A549 (cell line): ENCODE measurements around the gene ARHGAP9.

ENCODE experiments used
- ESRRA ChIP-seq: fragments of 150-350 bp; IDR thresholded peaks from 2 replicates; pipeline ENCODE4 v1.6.1; 2014; ENCODE audit warnings: mild to moderate bottlenecking, low read length, borderline replicate concordance
- MAZ ChIP-seq: fragments of 150-350 bp; IDR thresholded peaks from 2 replicates; pipeline ENCODE4 v1.6.1; 2014; ENCODE audit warnings: antibody characterized with exemption, low read depth, low read length, borderline replicate concordance
- MYC ChIP-seq: IDR thresholded peaks from 2 replicates; pipeline ENCODE4 v1.6.1; 2012; ENCODE audit warnings: mild to moderate bottlenecking, inconsistent platforms, low read length, improper control_type of control experiment, borderline replicate concordance
- RNF2 ChIP-seq: fragments of 200-600 bp; sonication (generic); IDR thresholded peaks from 2 replicates; pipeline ENCODE4 v1.6.1; 2016; ENCODE audit warnings: low read depth, mild to moderate bottlenecking, antibody characterized with exemption, moderate library complexity, borderline replicate concordance
- TF ChIP-seq, protein P1 (sequence below): fragments of 150-350 bp; IDR thresholded peaks from 2 replicates; pipeline ENCODE4 v1.6.1; 2014; ENCODE audit warnings: low read depth, mild to moderate bottlenecking, low read length
- TF ChIP-seq, protein P2 (sequence below): IDR thresholded peaks from 2 replicates; pipeline ENCODE4 v1.6.1; 2012
- TF ChIP-seq, protein P3 (sequence below): fragments of 450-650 bp; IDR thresholded peaks from 2 replicates; pipeline ENCODE4 v1.6.1; 2014; ENCODE audit warnings: antibody characterized with exemption

DNA sequence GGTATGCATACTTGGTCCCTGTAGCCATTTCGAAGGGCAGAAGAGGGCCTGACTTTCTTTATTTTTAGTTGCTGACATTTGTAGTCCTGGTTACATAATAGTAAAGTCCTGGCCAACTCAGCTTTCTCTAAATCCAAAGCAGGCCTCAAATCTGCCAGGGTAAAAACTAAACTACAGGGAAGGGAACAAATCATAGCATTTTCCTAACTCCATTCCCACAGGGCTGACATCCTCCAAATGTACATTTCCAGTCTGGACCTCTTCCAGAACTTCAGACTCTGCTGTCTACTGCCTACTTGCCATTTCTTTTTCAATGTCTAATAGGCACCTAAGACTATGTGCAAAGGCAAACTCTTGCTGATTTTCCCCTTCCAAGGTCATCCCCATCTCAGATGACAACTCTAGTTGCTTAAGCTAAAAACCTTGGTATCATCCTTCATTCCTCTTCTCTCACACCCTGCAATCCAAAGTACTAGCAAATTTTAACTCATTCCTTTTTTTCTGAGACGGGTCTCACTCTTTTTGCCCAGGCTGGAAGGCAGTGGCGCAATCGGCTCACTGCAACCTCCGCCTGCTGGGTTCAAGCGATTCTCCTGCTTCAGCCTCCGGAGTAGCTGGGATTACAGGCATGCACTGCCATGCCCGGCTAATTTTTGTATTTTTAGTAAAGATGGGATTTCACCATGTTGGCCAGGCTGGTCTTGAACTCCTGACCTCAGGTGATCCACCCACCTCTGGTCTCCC is 38.7 kb upstream of the ARHGAP9 start:
- TF ChIP-seq ESRRA (no peak), MYC (no peak), MAZ (no peak), RNF2 (no peak)
- TF ChIP-seq, protein P1, sequence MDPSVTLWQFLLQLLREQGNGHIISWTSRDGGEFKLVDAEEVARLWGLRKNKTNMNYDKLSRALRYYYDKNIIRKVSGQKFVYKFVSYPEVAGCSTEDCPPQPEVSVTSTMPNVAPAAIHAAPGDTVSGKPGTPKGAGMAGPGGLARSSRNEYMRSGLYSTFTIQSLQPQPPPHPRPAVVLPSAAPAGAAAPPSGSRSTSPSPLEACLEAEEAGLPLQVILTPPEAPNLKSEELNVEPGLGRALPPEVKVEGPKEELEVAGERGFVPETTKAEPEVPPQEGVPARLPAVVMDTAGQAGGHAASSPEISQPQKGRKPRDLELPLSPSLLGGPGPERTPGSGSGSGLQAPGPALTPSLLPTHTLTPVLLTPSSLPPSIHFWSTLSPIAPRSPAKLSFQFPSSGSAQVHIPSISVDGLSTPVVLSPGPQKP: no peak
- TF ChIP-seq, protein P2, sequence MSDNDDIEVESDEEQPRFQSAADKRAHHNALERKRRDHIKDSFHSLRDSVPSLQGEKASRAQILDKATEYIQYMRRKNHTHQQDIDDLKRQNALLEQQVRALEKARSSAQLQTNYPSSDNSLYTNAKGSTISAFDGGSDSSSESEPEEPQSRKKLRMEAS: no peak
- TF ChIP-seq, protein P3, sequence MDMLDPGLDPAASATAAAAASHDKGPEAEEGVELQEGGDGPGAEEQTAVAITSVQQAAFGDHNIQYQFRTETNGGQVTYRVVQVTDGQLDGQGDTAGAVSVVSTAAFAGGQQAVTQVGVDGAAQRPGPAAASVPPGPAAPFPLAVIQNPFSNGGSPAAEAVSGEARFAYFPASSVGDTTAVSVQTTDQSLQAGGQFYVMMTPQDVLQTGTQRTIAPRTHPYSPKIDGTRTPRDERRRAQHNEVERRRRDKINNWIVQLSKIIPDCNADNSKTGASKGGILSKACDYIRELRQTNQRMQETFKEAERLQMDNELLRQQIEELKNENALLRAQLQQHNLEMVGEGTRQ: no peak
